H54 (cell line): Measurements from ENCODE around the gene CCL4L2.
"Not testable (repeated sequence)": the region's sequence is repeated elsewhere in the genome, so short reads cannot be mapped to it uniquely, and the experiment has no call there.

ENCODE experiments used
- DNase-seq: peaks from one replicate; pipeline ENCODE4 v3.0.0; 2011; ENCODE audit warnings: low spot score, mixed read lengths; ENCODE audit not compliant: insufficient read length
- FAIRE-seq: peaks from 3 replicates; lab custom pipeline; 2011; peaks lifted over from hg19 to GRCh38; lab: Jason Lieb, UNC
- POLR2A ChIP-seq: IDR thresholded peaks from 2 replicates; pipeline ENCODE4 v1.6.1; 2011; ENCODE audit warnings: low read depth, mild to moderate bottlenecking, low read length

CCL4L2 gene

GRCh38 chr17:36209575-36209974, 1.3 kb upstream of the CCL4L2 start:
- DNase-seq = no peak
- TF ChIP-seq POLR2A = no peak
- FAIRE-seq = no peak

- not testable (repeated sequence) for FAIRE-seq, DNase-seq
Observed at GRCh38 chr17:36211484-36212271, 815 bp downstream of the CCL4L2 start.

GRCh38 chr17:36212272-36212605, 1.4 kb downstream of the CCL4L2 start:
- DNase-seq (no peak), FAIRE-seq (no peak)
- no peak for TF ChIP-seq POLR2A

- DNase-seq = no peak
- FAIRE-seq = no peak
- TF ChIP-seq POLR2A = no peak
Observed at GRCh38 chr17:36212966-36213365, 2.1 kb downstream of the CCL4L2 start.

GRCh38 chr17:36213695-36214094, 2.8 kb downstream of the CCL4L2 start:
- FAIRE-seq = no peak

GRCh38 chr17:36214918-36215317, 4.1 kb downstream of the CCL4L2 start:
- FAIRE-seq (no peak), DNase-seq (no peak)
- no peak for TF ChIP-seq POLR2A

More at GRCh38 chr17:36213695-36214094, 2.8 kb downstream of the CCL4L2 start:
- TF ChIP-seq POLR2A = no peak
- DNase-seq = no peak

- not testable (repeated sequence) for FAIRE-seq
Observed at GRCh38 chr17:36215406-36216308, 4.8 kb downstream of the CCL4L2 start.

GRCh38 chr17:36219556-36219955, 8.7 kb downstream of the CCL4L2 start:
- FAIRE-seq, DNase-seq: not testable (repeated sequence)

More at GRCh38 chr17:36215406-36216308, 4.8 kb downstream of the CCL4L2 start:
- not testable (repeated sequence) for DNase-seq

GRCh38 chr17:36220737-36221580, 10.1 kb downstream of the CCL4L2 start:
- not testable (repeated sequence) for FAIRE-seq, DNase-seq

- FAIRE-seq, DNase-seq: not testable (repeated sequence)
Observed at GRCh38 chr17:36221581-36222100, 10.8 kb downstream of the CCL4L2 start.

- not testable (repeated sequence) for FAIRE-seq, DNase-seq
Observed at GRCh38 chr17:36222967-36223366, 12.1 kb downstream of the CCL4L2 start.

- DNase-seq, FAIRE-seq: not testable (repeated sequence)
Observed at GRCh38 chr17:36229644-36230043, 18.8 kb downstream of the CCL4L2 start.

- DNase-seq, FAIRE-seq: not testable (repeated sequence)
Observed at GRCh38 chr17:36242046-36242445, 31.2 kb downstream of the CCL4L2 start.
